Caco-2 (cell line): ENCODE results near the gene POP7. TPM values are rescaled to one million over a fixed set of nuclear protein-coding genes. Genes with fewer than 3 reads are reported as not detected.

Source experiments
- BruUV-seq: library from RNA; stranded (reverse); fragments of 400-500 nt; replicated peaks from 2 replicates; lab custom pipeline; 2021; lab: Mats Ljungman, UMichigan
- CTCF ChIA-PET: fragments of 300-600 bp; sonication (Branson Sonifier 250); formaldehyde crosslinking; loops from one replicate; lab custom pipeline; 2022; ENCODE audit warnings: antibody characterized with exemption; lab: Charles Lee
- POLR2A ChIA-PET: fragments of 300-600 bp; sonication (Branson Sonifier 250); formaldehyde crosslinking; loops from one replicate; lab custom pipeline; 2022; ENCODE audit warnings: antibody characterized with exemption; lab: Charles Lee
- DNase-seq, 2 experiments: peaks; one replicate each; pipeline versions ENCODE4 v3.0.0 to v3.0.0-alpha.2; 2020 to 2022
- H3K27me3 ChIP-seq: replicated peaks from 2 replicates; pipeline ENCODE4 v1.6.0; 2011; ENCODE audit warnings: low read length; ENCODE audit not compliant: control insufficient read depth, insufficient read depth
- H3K36me3 ChIP-seq: 2 replicates; pipeline ENCODE4 v1.5.1; 2011; ENCODE audit warnings: low read length; ENCODE audit not compliant: control insufficient read depth, insufficient read depth
- H3K4me1 ChIP-seq: fragments of 250-450 bp; sonication (Bioruptor Pico); 2 replicates; pipeline ENCODE4 v1.5.1; 2020; ENCODE audit warnings: mild to moderate bottlenecking
- H3K4me3 ChIP-seq: 2 replicates; pipeline ENCODE4 v1.5.1; 2011; ENCODE audit warnings: low read depth, mild to moderate bottlenecking, control low read depth, low read length
- H3K9me3 ChIP-seq: fragments of 250-450 bp; sonication (Bioruptor Pico); 2 replicates; pipeline ENCODE4 v1.5.1; 2020; ENCODE audit warnings: mild to moderate bottlenecking, moderate library complexity
- H3K27ac Mint-ChIP-seq: one replicate; pipeline ENCODE4 v1.8.0; 2022; ENCODE audit warnings: mixed read lengths; ENCODE audit not compliant: unreplicated experiment
- H3K27me3 Mint-ChIP-seq: one replicate; pipeline ENCODE4 v1.8.0; 2022; ENCODE audit warnings: mixed read lengths; ENCODE audit not compliant: insufficient read depth, unreplicated experiment
- H3K36me3 Mint-ChIP-seq: one replicate; pipeline ENCODE4 v1.8.0; 2022; ENCODE audit warnings: mild to moderate bottlenecking, mixed read lengths; ENCODE audit not compliant: insufficient read depth, unreplicated experiment
- H3K4me1 Mint-ChIP-seq: one replicate; pipeline ENCODE4 v1.8.0; 2022; ENCODE audit warnings: low read depth, mixed read lengths; ENCODE audit not compliant: unreplicated experiment
- H3K4me3 Mint-ChIP-seq: one replicate; pipeline ENCODE4 v1.8.0; 2022; ENCODE audit warnings: mild to moderate bottlenecking, moderate library complexity, mixed read lengths; ENCODE audit not compliant: unreplicated experiment
- H3K9me3 Mint-ChIP-seq: one replicate; pipeline ENCODE4 v1.8.0; 2022; ENCODE audit warnings: mixed read lengths; ENCODE audit not compliant: unreplicated experiment
- intact Hi-C: fragments of 100-400 bp; cut with micrococcal nuclease; formaldehyde crosslinking; loops from one replicate; pipeline ENCODE4 v1.10.0; 2022; ENCODE audit not compliant: unreplicated experiment
- total RNA-seq: library from RNA; stranded (reverse); gene quantifications from 2 replicates; pipeline ENCODE4 v1.2.3, GENCODE V29; 2022
- TF ChIP-seq, protein P1 (sequence below), 2 experiments: fragments of 200-600 bp in 1 of 2; IDR thresholded peaks; 1 replicate in 1 of 2; 2 replicates in 1 of 2; pipeline versions ENCODE4 v1.5.1 to v1.8.0; 2011 to 2022; ENCODE audit warnings: antibody characterized with exemption in 1 of 2, control low read depth in 1 of 2, inconsistent platforms in 1 of 2, low read depth in 1 of 2, low read length in 1 of 2, mild to moderate bottlenecking in 1 of 2, moderate library complexity in 1 of 2; ENCODE audit not compliant: insufficient read depth in 1 of 2, severe bottlenecking in 1 of 2, unreplicated experiment in 1 of 2

POP7 gene
- total RNA-seq, 1 experiment from 2014 or later = 66.9 TPM

DNA sequence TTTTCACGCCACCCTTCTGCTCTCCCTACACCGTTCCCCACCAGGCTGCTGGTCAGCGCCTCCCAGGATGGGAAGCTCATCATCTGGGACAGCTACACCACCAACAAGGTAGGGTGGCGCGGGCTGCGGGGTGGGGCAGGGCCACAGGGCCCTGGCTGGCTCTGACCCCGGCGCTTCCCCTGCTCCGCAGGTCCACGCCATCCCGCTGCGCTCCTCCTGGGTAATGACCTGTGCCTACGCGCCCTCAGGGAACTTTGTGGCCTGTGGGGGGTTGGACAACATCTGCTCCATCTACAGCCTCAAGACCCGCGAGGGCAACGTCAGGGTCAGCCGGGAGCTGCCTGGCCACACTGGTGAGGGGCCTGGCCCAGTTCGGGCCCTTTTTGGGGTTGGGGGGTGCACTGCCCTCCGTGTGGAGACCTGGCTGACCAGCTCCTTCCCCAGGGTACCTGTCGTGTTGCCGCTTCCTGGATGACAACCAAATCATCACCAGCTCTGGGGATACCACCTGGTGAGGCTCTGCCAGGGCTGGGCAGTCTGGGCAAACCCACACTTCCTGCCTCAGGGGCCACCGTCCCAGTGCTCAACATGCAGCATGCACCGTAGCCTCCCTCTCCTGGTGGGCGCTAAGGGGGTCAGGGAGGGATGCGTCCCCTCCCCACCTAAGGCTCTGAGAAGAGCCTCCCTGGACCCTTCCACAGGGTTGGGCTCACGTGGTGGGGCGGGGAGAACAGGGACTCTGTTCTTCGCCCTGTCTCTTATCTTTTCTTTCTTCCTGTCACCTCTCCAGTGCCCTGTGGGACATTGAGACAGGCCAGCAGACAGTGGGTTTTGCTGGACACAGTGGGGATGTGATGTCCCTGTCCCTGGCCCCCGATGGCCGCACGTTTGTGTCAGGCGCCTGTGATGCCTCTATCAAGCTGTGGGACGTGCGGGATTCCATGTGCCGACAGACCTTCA, 28.3 kb upstream of the POP7 start:
- H3K9me3 ChIP-seq = no peaks in the 10 kb centered on the region
- H3K4me3 Mint-ChIP-seq = peak overlapping the region; percentile 27
- no peak overlapping the region for H3K4me3 ChIP-seq
- DNase-seq = no peak
- peaks cover 6% of the 10 kb centered on the region for H3K4me1 Mint-ChIP-seq
- no TSS peak for BruUV-seq
- intact Hi-C loops = no loop called here
- H3K36me3 ChIP-seq = peaks cover 11% of the 10 kb centered on the region
- no peaks in the 10 kb centered on the region for H3K27me3 Mint-ChIP-seq
- ChIA-PET POLR2A (interaction anchor here (0.5 kb wide), 1 partner anchor 137 kb away, joined by 7 read pairs; no protein-coding TSS in a partner anchor), CTCF (interaction anchor here (0.9 to 1.1 kb wide), 2 partner anchors 47 to 48 kb away, joined by 3 to 4 read pairs; no protein-coding TSS in a partner anchor)
- no peaks in the 10 kb centered on the region; the same call in 1 of the 2 replicates for H3K4me1 ChIP-seq
- peaks cover 73% of the 10 kb centered on the region for H3K36me3 Mint-ChIP-seq
- H3K27me3 ChIP-seq = no peaks in the 10 kb centered on the region
- no peak overlapping the region for H3K27ac Mint-ChIP-seq
- TF ChIP-seq, protein P1, sequence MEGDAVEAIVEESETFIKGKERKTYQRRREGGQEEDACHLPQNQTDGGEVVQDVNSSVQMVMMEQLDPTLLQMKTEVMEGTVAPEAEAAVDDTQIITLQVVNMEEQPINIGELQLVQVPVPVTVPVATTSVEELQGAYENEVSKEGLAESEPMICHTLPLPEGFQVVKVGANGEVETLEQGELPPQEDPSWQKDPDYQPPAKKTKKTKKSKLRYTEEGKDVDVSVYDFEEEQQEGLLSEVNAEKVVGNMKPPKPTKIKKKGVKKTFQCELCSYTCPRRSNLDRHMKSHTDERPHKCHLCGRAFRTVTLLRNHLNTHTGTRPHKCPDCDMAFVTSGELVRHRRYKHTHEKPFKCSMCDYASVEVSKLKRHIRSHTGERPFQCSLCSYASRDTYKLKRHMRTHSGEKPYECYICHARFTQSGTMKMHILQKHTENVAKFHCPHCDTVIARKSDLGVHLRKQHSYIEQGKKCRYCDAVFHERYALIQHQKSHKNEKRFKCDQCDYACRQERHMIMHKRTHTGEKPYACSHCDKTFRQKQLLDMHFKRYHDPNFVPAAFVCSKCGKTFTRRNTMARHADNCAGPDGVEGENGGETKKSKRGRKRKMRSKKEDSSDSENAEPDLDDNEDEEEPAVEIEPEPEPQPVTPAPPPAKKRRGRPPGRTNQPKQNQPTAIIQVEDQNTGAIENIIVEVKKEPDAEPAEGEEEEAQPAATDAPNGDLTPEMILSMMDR (IDR thresholded peaks at IDR 0.05; ENCODE audit: insufficient read depth in 1 of 2, low read depth in 1 of 2, low read length in 1 of 2, severe bottlenecking in 1 of 2, unreplicated experiment in 1 of 2) = no peak
- no peaks in the 10 kb centered on the region for H3K9me3 Mint-ChIP-seq

DNA sequence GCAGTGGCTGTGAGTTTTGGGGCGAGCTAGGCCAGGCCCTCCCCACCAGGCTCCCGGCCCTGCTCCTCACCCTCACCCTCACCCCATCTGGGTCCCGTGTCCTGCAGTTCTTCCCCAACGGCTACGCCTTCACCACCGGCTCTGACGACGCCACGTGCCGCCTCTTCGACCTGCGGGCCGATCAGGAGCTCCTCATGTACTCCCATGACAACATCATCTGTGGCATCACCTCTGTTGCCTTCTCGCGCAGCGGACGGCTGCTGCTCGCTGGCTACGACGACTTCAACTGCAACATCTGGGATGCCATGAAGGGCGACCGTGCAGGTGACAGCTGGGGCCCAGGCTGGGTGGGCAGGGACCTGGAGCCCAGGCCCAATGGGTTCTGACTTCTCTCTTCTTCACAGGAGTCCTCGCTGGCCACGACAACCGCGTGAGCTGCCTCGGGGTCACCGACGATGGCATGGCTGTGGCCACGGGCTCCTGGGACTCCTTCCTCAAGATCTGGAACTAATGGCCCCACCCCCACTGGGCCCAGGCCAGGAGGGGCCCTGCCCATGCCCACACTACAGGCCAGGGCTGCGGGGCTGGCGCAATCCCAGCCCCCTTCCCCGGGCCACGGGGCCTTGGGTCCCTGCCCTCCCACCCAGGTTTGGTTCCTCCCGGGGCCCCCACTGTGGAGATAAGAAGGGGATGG, 27.5 kb upstream of the POP7 start:
- ChIA-PET CTCF (no interaction called here), POLR2A (no interaction called here)
- BruUV-seq = TSS peak; percentile 60
- H3K4me3 Mint-ChIP-seq = no peak overlapping the region
- intact Hi-C loops = no loop called here
- Histone ChIP-seq H3K4me1 (no peaks in the 10 kb centered on the region; the same call in 1 of the 2 replicates), H3K4me3 (no peak overlapping the region), H3K27me3 (no peaks in the 10 kb centered on the region), H3K9me3 (no peaks in the 10 kb centered on the region), H3K36me3 (peaks cover 11% of the 10 kb centered on the region)
- peaks cover 6% of the 10 kb centered on the region for H3K4me1 Mint-ChIP-seq
- no peaks in the 10 kb centered on the region for H3K9me3 Mint-ChIP-seq
- no peak for DNase-seq
- H3K36me3 Mint-ChIP-seq = peaks cover 74% of the 10 kb centered on the region
- TF ChIP-seq, protein P1 (IDR thresholded peaks at IDR 0.05; ENCODE audit: insufficient read depth in 1 of 2, low read depth in 1 of 2, low read length in 1 of 2, severe bottlenecking in 1 of 2, unreplicated experiment in 1 of 2) = no peak
- H3K27ac Mint-ChIP-seq = no peak overlapping the region
- no peaks in the 10 kb centered on the region for H3K27me3 Mint-ChIP-seq
